GM12801 (cell line): ENCODE data around the gene WWOX.

Source experiments
- TF ChIP-seq, protein P1 (sequence below): IDR thresholded peaks from one replicate; pipeline ENCODE4 v1.5.1; 2011; ENCODE audit warnings: control low read depth; ENCODE audit not compliant: insufficient read length; ENCODE audit errors: extremely low read depth

Gene WWOX

DNA sequence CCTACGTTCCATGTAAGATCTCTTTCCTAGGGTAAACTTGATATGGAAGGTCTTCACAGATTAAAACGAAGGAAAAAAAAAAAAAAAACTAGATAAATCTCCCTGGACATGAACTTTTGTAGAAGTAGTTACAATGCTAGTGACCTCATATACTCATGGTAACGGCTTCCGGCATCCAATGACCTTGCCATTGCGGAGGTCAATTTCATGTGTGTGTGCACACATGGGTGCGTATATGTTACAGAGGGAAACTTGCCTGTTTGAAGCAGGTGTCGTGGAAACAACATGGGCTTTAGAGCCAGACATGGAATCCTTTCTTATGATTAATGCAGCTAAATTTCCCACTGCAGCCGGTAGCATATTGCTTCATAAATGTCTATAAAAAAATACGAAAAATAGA lies 1065.6 kb downstream of the WWOX start:
- TF ChIP-seq, protein P1, sequence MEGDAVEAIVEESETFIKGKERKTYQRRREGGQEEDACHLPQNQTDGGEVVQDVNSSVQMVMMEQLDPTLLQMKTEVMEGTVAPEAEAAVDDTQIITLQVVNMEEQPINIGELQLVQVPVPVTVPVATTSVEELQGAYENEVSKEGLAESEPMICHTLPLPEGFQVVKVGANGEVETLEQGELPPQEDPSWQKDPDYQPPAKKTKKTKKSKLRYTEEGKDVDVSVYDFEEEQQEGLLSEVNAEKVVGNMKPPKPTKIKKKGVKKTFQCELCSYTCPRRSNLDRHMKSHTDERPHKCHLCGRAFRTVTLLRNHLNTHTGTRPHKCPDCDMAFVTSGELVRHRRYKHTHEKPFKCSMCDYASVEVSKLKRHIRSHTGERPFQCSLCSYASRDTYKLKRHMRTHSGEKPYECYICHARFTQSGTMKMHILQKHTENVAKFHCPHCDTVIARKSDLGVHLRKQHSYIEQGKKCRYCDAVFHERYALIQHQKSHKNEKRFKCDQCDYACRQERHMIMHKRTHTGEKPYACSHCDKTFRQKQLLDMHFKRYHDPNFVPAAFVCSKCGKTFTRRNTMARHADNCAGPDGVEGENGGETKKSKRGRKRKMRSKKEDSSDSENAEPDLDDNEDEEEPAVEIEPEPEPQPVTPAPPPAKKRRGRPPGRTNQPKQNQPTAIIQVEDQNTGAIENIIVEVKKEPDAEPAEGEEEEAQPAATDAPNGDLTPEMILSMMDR: no peak

GRCh38 chr16:79165506-79165905 lies 1066.1 kb downstream of the WWOX start:
- TF ChIP-seq, protein P1: no peak

GRCh38 chr16:79167893-79168292 lies 1068.4 kb downstream of the WWOX start:
- TF ChIP-seq, protein P1: no peak

DNA sequence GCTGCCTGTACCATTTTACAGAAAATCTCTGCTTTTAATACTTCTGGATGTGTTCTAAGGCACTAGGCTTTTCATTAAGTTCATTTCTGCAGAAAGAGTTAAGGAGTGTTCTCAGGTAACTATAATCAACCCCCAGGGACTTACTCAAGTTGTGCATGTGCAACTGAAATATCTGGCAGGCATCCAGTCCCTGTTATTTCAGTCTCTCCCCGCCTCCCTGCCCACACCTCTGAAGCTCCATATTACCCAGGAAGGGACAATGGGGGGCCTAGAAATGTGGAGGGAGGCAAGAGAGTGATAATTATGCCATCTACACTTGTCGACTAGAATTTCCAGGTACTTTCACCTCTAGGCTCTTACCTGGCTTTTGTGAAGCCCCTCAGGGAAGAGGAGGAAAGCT lies 1068.9 kb downstream of the WWOX start:
- TF ChIP-seq, protein P1: no peak

- TF ChIP-seq, protein P1: no peak
Observed at GRCh38 chr16:79169239-79169638, 1069.8 kb downstream of the WWOX start.

DNA sequence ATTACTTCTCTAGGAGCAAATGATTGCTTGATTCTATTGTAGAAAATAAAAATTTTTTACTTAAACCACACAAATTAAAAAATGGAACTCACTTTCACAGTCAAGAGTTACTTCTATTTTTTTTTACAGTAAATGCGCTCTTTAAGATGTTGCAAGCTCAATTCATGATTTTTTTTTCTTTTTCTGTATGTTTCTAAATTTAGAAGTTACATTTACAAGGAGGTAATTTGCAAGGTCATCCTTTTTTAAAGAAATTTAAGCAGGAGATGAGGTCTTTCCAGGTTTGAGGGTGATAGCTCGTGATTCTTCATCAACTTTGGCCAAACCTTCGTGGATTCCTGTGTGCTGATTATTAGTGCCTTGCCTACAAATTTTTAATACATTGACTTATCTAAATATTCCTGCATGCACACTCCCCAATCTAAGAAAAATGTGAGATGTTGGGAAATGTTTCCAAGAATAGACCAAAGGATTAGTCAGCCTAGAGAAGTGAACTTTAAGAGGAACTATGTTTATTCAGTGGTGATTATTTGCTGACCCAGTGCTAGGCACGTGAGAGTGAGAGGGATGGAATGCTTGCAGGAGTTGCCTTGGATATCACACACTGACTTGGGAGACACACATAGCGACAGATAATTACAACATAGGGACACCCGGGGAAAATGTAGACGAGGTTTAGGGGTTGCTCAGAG lies 1071.2 kb downstream of the WWOX start:
- TF ChIP-seq, protein P1: no peak

GRCh38 chr16:79171504-79171903 lies 1072.0 kb downstream of the WWOX start:
- TF ChIP-seq, protein P1: no peak
